ENCODE data around the gene HEATR5A. TPM values are rescaled to one million over a fixed set of nuclear protein-coding genes. Genes with fewer than 3 reads are reported as not detected.

The HEATR5A gene
- total RNA-seq, 1 experiment from 2014 or later = 23.1 TPM

- H3K4me3 Mint-ChIP-seq (ENCODE audit: unreplicated experiment) = no peak overlapping the region
- H3K27ac Mint-ChIP-seq (ENCODE audit: low read depth, unreplicated experiment) = no peak overlapping the region
- BruUV-seq (replicated peaks) = no TSS peak
- no peaks in the 10 kb centered on the region for H3K9me3 Mint-ChIP-seq (ENCODE audit: unreplicated experiment)
- intact Hi-C loops (cut with micrococcal nuclease) = loop anchor here (2.0 to 10.0 kb wide), 2 partner anchors 243 to 625 kb away; partner anchors contain the start of genes ARHGAP5 and HECTD1
- ChIA-PET CTCF (interaction anchor here (0.5 to 2.8 kb wide), 21 partner anchors 8 to 987 kb away, joined by 3 to 11 read pairs (median 3); partner anchors contain the start of gene HEATR5A), POLR2A (interaction anchor here (0.6 to 3.0 kb wide), 5 partner anchors 8 to 398 kb away, joined by 3 to 29 read pairs (median 3); partner anchors contain the start of genes DTD2 and HEATR5A)
- H3K36me3 Mint-ChIP-seq (ENCODE audit: insufficient read depth, unreplicated experiment) = peaks cover 59% of the 10 kb centered on the region
- TF ChIP-seq, protein P1, sequence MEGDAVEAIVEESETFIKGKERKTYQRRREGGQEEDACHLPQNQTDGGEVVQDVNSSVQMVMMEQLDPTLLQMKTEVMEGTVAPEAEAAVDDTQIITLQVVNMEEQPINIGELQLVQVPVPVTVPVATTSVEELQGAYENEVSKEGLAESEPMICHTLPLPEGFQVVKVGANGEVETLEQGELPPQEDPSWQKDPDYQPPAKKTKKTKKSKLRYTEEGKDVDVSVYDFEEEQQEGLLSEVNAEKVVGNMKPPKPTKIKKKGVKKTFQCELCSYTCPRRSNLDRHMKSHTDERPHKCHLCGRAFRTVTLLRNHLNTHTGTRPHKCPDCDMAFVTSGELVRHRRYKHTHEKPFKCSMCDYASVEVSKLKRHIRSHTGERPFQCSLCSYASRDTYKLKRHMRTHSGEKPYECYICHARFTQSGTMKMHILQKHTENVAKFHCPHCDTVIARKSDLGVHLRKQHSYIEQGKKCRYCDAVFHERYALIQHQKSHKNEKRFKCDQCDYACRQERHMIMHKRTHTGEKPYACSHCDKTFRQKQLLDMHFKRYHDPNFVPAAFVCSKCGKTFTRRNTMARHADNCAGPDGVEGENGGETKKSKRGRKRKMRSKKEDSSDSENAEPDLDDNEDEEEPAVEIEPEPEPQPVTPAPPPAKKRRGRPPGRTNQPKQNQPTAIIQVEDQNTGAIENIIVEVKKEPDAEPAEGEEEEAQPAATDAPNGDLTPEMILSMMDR (IDR thresholded peaks at IDR 0.05; ENCODE audit: unreplicated experiment) = peak; percentile 46
- no peaks in the 10 kb centered on the region for H3K27me3 Mint-ChIP-seq (ENCODE audit: insufficient read depth, unreplicated experiment)
- peaks cover 4% of the 10 kb centered on the region for H3K4me1 Mint-ChIP-seq (ENCODE audit: insufficient read depth, unreplicated experiment)
- peak; percentile 46 for DNase-seq (ENCODE audit: unreplicated experiment)
Measured at GRCh38 chr14:31449971-31450610, 29.7 kb upstream of the HEATR5A start.

DNA sequence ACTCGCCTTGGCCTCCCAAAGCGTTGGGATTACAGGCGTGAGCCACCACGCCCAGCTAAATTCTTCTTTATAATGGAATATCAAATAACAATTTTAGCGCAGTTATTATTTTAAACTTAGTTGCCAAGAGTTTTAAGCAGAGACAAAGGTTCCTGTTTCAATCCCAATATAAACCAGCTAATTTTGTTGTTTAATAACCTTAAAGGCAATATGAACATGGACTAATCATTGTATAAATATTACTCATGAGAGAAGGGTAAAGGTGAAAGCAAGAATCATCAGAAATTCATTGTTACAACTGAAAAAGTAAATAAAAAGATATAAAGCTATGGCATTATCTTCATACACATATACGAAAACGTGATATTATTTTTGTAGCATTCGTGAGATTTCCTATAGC is 28.8 kb upstream of the HEATR5A start:
- BruUV-seq (replicated peaks) = no TSS peak
- Mint-ChIP-seq H3K4me3 (ENCODE audit: unreplicated experiment) (no peak overlapping the region), H3K9me3 (ENCODE audit: unreplicated experiment) (no peaks in the 10 kb centered on the region), H3K27me3 (ENCODE audit: insufficient read depth, unreplicated experiment) (no peaks in the 10 kb centered on the region), H3K27ac (ENCODE audit: low read depth, unreplicated experiment) (no peak overlapping the region), H3K36me3 (ENCODE audit: insufficient read depth, unreplicated experiment) (peaks cover 62% of the 10 kb centered on the region), H3K4me1 (ENCODE audit: insufficient read depth, unreplicated experiment) (no peaks in the 10 kb centered on the region)
- no peak for DNase-seq (ENCODE audit: unreplicated experiment)
- CTCF ChIA-PET = interaction anchor here (0.7 to 2.8 kb wide), 13 partner anchors 12 to 806 kb away, joined by 3 to 11 read pairs (median 4); partner anchors contain the start of gene HEATR5A
- TF ChIP-seq, protein P1 (IDR thresholded peaks at IDR 0.05; ENCODE audit: unreplicated experiment) = no peak
- POLR2A ChIA-PET = interaction anchor here (0.7 to 3.0 kb wide), 3 partner anchors 9 to 29 kb away, joined by 3 to 29 read pairs (median 10); partner anchors contain the start of genes DTD2 and HEATR5A
- intact Hi-C loops (cut with micrococcal nuclease) = loop anchor here (2.0 kb wide), 1 partner anchor 242 kb away; the partner anchor contains the start of gene HECTD1

GRCh38 chr14:31445703-31446102 is 25.4 kb upstream of the HEATR5A start:
- no peaks in the 10 kb centered on the region for H3K27me3 Mint-ChIP-seq (ENCODE audit: insufficient read depth, unreplicated experiment)

DNA sequence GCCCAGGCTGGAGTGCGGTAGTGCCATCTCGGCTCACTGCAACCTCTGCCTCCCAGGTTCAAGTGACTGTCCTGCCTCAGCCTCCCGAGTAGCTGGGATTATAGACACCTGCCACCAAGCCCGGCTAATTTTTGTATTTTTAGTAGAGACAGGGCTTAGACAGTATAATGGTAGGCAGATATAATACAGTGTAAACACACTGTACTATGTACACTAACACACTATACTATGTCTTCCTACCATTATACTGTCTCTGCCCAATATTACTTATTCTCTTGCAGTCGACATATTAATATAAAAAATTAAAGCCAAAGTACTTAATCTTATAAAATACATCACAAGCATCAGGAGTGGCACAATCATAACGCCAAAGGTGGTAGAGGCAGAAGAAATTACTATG is 21.9 kb upstream of the HEATR5A start:
- peaks cover 16% of the 10 kb centered on the region for H3K36me3 Mint-ChIP-seq (ENCODE audit: insufficient read depth, unreplicated experiment)
- TF ChIP-seq, protein P1 (IDR thresholded peaks at IDR 0.05; ENCODE audit: unreplicated experiment) = no peak
- H3K4me3 Mint-ChIP-seq (ENCODE audit: unreplicated experiment) = no peak overlapping the region
- ChIA-PET CTCF (no interaction called here), POLR2A (interaction anchor here (0.6 to 1.4 kb wide), 3 partner anchors 20 to 418 kb away, joined by 3 to 11 read pairs (median 3); partner anchors contain the start of gene HEATR5A)
- no peak for DNase-seq (ENCODE audit: unreplicated experiment)
- no peak overlapping the region for H3K27ac Mint-ChIP-seq (ENCODE audit: low read depth, unreplicated experiment)
- BruUV-seq (replicated peaks) = no TSS peak
- H3K27me3 Mint-ChIP-seq (ENCODE audit: insufficient read depth, unreplicated experiment) = no peaks in the 10 kb centered on the region
- H3K9me3 Mint-ChIP-seq (ENCODE audit: unreplicated experiment) = no peaks in the 10 kb centered on the region
- H3K4me1 Mint-ChIP-seq (ENCODE audit: insufficient read depth, unreplicated experiment) = peaks cover 5% of the 10 kb centered on the region
- intact Hi-C loops (cut with micrococcal nuclease) = no loop called here

More at GRCh38 chr14:31445703-31446102, 25.4 kb upstream of the HEATR5A start:
- Mint-ChIP-seq H3K4me3 (ENCODE audit: unreplicated experiment) (no peak overlapping the region), H3K27ac (ENCODE audit: low read depth, unreplicated experiment) (peak overlapping the region; percentile 8), H3K36me3 (ENCODE audit: insufficient read depth, unreplicated experiment) (peaks cover 48% of the 10 kb centered on the region), H3K9me3 (ENCODE audit: unreplicated experiment) (no peaks in the 10 kb centered on the region), H3K4me1 (ENCODE audit: insufficient read depth, unreplicated experiment) (peaks cover 5% of the 10 kb centered on the region)
- DNase-seq (ENCODE audit: unreplicated experiment) = no peak
- BruUV-seq (replicated peaks) = no TSS peak
- POLR2A ChIA-PET = interaction anchor here (1.0 to 1.7 kb wide), 2 partner anchors 10 to 26 kb away, joined by 4 to 7 read pairs; partner anchors contain the start of gene HEATR5A
- intact Hi-C loops (cut with micrococcal nuclease) = no loop called here
- TF ChIP-seq, protein P1 (IDR thresholded peaks at IDR 0.05; ENCODE audit: unreplicated experiment) = no peak
- CTCF ChIA-PET = interaction anchor here (0.6 to 0.7 kb wide), 2 partner anchors 29 to 332 kb away, joined by 3 read pairs; no protein-coding TSS in a partner anchor
